GM18505 (cell line): ENCODE results near the gene PSMA6.
"Not testable (repeated sequence)": the region's sequence is repeated elsewhere in the genome, so short reads cannot be mapped to it uniquely, and the experiment has no call there.

Source experiments
- ATAC-seq: cut with Tn5 transposase; IDR thresholded peaks from one replicate; pipeline ENCODE4 v1.9.1; 2021; ENCODE audit not compliant: unreplicated experiment
- POLR2A ChIP-seq: IDR thresholded peaks from 4 replicates; pipeline ENCODE4 v1.6.1; 2011; ENCODE audit warnings: borderline replicate concordance; ENCODE audit not compliant: insufficient read depth, insufficient read length; ENCODE audit errors: extremely low read depth

The PSMA6 gene

GRCh38 chr14:35292051-35292769 is at the start of gene PSMA6:
TSS of gene PSMA6 (plus strand) at chr14:35292382. CDS start at chr14:35292477, 95 bp downstream.
- peak; percentile 87 for ATAC-seq
- peak; percentile 84 for TF ChIP-seq POLR2A

GRCh38 chr14:35242599-35243311 is 49.4 kb upstream of the PSMA6 start:
- TF ChIP-seq POLR2A: no peak
- no peak for ATAC-seq

GRCh38 chr14:35243956-35244355 is 48.2 kb upstream of the PSMA6 start:
- no peak for ATAC-seq
- TF ChIP-seq POLR2A: no peak

- no peak for ATAC-seq
- no peak for TF ChIP-seq POLR2A
These were observed 47.6 kb upstream of the PSMA6 start for GRCh38 chr14:35244542-35244941.

GRCh38 chr14:35245051-35245450 is 47.1 kb upstream of the PSMA6 start:
- ATAC-seq: no peak

GRCh38 chr14:35247777-35248475 is 44.3 kb upstream of the PSMA6 start:
- TF ChIP-seq POLR2A: no peak
- ATAC-seq: no peak

More at GRCh38 chr14:35245051-35245450, 47.1 kb upstream of the PSMA6 start:
- TF ChIP-seq POLR2A: no peak

GRCh38 chr14:35248476-35248788 is 43.8 kb upstream of the PSMA6 start:
- ATAC-seq: no peak

GRCh38 chr14:35250319-35250718 is 41.9 kb upstream of the PSMA6 start:
- no peak for TF ChIP-seq POLR2A
- no peak for ATAC-seq

More at GRCh38 chr14:35248476-35248788, 43.8 kb upstream of the PSMA6 start:
- TF ChIP-seq POLR2A: no peak

GRCh38 chr14:35252451-35252868 is 39.7 kb upstream of the PSMA6 start:
- ATAC-seq: no peak
- TF ChIP-seq POLR2A: no peak

GRCh38 chr14:35253056-35253455 is 39.1 kb upstream of the PSMA6 start:
- ATAC-seq: not testable (repeated sequence)

- not testable (repeated sequence) for ATAC-seq
These were observed 38.1 kb upstream of the PSMA6 start for GRCh38 chr14:35254034-35254622.

GRCh38 chr14:35254736-35255135 is 37.4 kb upstream of the PSMA6 start:
- no peak for TF ChIP-seq POLR2A
- no peak for ATAC-seq

GRCh38 chr14:35255711-35256110 is 36.5 kb upstream of the PSMA6 start:
- ATAC-seq: no peak

More at GRCh38 chr14:35255711-35256110, 36.5 kb upstream of the PSMA6 start:
- no peak for TF ChIP-seq POLR2A
